GM18505 (cell line): ENCODE measurements around the gene FOXN3.

Source experiments
- ATAC-seq: cut with Tn5 transposase; IDR thresholded peaks from one replicate; pipeline ENCODE4 v1.9.1; 2021; ENCODE audit not compliant: unreplicated experiment
- POLR2A ChIP-seq: IDR thresholded peaks from 4 replicates; pipeline ENCODE4 v1.6.1; 2011; ENCODE audit warnings: borderline replicate concordance; ENCODE audit not compliant: insufficient read depth, insufficient read length; ENCODE audit errors: extremely low read depth

Gene FOXN3

DNA sequence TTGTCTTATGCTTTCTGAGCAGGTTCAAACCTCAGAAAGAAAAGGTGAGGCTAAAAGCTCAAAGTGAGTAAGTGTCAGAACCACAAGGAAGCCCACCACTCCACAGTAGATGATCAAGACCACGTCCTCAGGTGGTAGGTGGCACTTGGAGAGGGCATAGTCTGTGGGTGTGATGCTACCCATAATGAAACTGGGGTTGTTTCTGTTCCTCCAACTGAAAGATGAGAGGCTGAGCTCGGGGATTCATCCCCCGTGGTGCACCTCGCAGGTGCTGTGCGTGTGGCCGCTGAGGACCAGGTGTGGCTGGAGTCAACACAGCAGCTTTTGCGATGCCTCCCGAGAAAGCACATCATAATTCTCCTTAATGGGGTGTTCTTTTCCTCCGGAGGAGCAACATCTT is 306.9 kb downstream of the FOXN3 start:
- no peak for ATAC-seq
- no peak for TF ChIP-seq POLR2A

- no peak for ATAC-seq
- no peak for TF ChIP-seq POLR2A
Measured at GRCh38 chr14:89108608-89109007, 308.4 kb downstream of the FOXN3 start.

- TF ChIP-seq POLR2A, result no peak
- ATAC-seq, result no peak
Measured at GRCh38 chr14:89107626-89108025, 309.4 kb downstream of the FOXN3 start.
